Stimulated activated CD4-positive, alpha-beta T cell treated with anti-CD3 and anti-CD28 coated beads, TNF-alpha, amount 100 ng/mL, for 4 hours (primary cell): ENCODE data around the gene HLA-DQA1.
"Not testable (repeated sequence)": the region's sequence is repeated elsewhere in the genome, so short reads cannot be mapped to it uniquely, and the experiment has no call there.

Experiments used
- DNase-seq, 3 experiments: peaks; one replicate each; pipeline ENCODE4 v3.0.0-alpha.2; 2020; ENCODE audit warnings: low read depth in 3 of 3

Gene HLA-DQA1

GRCh38 chr6:32637219-32637880 is at the start of gene HLA-DQA1:
Gene HLA-DQA1, plus strand, starts transcription at chr6:32637406. Its CDS starts 53 bp downstream, at chr6:32637459.
- DNase-seq: no peak

DNA sequence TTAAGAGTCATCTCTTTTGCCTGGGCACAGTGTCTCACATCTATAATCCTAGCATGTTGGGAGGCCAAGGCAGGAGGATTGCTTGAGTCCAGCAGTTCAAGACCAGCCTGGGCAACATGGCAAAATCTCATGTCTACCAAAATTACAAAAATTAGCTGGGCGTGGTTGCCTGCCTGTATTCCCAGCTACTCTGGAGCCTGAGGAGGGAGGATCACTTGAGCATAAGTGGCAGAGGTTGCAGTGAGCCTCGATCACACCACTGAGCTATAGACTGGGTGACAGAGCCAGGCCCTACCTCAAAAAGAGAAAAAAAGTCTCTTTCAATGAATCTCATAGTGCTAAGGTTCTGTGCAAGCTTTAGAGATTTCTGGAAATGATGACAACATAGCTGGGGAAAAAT is 49.0 kb upstream of the HLA-DQA1 start:
- no peak for DNase-seq

DNA sequence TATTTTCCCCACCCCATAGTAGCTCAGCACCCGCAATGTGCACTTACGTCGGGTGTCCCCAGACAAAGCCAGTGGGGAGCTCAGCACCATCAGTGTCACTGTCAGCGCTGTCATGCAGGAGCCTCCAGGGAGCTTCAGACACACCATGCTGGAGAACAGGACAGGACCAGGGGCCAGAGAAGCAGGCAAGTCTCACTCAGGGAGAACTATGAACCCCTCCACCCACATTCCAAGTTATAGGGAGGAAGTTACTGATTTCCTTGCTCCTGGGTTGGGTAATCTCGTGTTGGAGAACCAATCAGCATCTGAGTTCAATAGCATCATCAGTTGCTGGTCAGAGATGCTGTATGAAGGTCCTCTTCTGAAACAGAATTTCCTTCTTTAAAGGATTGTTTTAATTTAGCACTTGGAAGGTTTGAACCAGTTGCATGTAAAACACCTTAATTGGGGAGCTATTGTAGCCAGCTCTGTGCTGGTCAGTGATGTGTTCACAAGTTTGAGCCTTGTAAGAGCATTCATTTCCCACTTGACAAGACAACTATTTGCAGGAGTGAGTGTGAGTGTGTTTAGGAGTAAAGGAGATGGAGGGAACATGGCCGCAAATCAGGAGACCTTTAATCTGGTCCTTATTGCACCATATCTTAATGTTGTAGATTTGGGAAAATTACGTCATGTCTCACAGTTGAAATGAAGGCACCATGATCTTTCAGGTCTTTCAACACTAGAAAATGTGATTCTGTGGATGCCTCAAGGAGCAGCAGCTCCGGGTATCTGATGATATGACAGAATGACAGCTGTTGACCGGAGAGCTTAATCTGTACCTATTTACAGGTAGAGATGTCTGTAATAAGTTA is 47.4 kb upstream of the HLA-DQA1 start, which contains the start of gene HLA-DRB1:
Gene HLA-DRB1, minus strand, starts transcription at position 253 of the 854 bp plus-strand sequence. Its CDS starts 106 bp downstream, at position 147.
- no peak for DNase-seq

GRCh38 chr6:32590713-32591112 is 46.5 kb upstream of the HLA-DQA1 start:
- DNase-seq: not testable (repeated sequence)

GRCh38 chr6:32597024-32597423 is 40.2 kb upstream of the HLA-DQA1 start:
- DNase-seq: no peak

DNA sequence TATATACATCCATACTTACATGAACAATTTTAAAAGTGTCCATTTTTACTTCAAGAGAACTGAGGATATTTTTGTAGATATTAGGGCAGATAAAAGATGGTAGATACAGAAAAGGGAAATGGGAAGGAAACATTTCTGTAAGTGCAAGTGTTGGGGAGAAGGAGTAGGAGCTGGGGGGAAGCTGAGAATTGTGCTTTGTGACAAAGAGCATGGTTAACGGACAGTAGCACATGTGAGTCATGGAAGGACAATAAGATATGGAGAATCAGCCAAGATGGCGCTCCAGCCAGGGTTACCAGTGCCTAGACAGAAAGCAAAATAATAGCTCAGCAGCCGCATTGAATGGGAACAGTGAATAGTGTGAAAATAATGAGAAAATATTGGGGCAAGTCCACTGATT is 34.8 kb upstream of the HLA-DQA1 start:
- no peak for DNase-seq

DNA sequence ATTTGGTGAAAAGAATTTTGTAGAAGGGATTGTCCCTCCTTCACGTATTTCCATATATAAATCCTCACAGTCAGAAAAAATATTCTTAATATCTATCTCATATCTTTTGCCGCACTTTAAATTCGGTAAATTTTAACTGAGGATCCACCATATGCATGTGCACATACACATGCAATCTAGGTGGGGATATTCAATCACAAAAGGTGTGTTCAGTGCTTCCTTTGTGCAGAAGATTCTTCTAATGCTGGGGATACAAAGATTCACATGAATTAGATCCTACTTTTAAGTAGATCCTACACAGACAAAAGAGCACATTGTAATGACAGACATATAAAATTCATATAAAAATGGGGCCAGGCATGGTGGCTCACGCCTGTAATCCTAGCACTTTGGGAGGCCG is 34.0 kb upstream of the HLA-DQA1 start:
- no peak for DNase-seq

DNA sequence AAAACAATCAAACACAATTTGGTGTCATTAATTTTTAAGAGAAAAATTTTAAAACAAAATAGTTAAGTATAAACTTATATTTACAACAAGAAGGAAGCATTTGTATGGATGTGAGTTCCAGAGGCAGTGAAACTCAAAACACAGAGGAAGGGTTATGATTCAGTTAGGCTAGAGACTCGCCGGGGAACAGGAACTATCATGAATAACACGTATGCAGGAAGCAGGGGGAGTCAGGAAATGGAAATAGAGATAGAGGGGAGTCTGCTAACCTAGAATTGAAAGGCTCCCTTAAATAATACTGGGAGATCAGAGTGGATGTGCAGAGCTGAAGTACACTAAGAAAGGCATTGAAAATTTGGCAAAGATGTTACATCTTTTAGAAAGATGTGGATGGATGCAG is 33.3 kb upstream of the HLA-DQA1 start:
- no peak for DNase-seq

- DNase-seq: no peak
These were observed 32.8 kb upstream of the HLA-DQA1 start for GRCh38 chr6:32604434-32604877.

DNA sequence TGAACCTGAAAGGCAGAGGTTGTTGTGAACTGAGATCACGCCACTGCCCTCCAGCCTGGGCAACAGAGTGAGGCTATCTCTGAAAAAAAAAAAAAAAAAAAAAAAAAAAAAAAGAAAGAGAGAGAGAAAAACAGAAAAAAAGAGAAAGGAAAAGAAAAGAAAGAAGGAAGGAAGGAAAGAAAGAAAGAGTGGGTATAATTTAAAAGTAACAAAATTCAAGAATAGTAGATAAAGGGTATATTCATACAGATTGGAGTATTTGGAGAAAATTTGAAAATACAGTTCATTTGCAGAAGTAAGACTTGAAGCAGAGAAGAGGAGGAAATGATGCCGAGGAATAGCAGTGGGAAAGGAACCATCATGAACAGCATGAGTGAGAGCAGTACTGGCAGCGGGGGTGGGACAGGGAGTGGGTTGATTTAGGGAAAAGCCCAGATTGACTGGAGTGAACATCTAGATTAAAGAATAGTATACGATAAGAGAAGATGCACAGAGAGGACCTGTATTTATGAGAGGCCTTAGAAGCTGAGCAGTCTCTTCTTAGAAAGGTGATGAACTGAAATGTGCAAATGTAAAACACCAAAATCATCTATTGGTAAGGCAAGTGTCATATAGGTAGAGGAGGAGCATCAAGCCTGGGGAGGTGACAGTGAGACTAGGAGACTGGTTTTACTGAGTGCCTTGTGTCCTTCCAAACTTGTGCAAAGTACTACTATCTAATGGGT is 29.8 kb upstream of the HLA-DQA1 start:
- DNase-seq: no peak

DNA sequence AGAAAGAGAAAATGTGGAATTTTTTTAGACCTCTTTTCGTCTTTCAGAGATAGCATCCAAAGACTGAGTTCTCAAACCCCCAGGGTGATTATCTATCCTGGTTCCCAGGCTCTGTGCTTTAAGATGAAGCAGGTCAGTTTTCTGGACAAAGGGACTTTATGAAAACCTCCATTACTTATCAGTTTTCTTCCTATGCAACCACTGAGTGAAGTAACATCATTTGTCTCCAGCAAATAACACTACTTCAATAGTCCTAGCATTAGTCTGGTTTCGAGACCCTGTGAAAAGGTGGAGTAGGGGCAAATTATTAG is 29.3 kb upstream of the HLA-DQA1 start:
- DNase-seq: no peak

- DNase-seq: no peak
These were observed 28.8 kb upstream of the HLA-DQA1 start for GRCh38 chr6:32608362-32608761.

DNA sequence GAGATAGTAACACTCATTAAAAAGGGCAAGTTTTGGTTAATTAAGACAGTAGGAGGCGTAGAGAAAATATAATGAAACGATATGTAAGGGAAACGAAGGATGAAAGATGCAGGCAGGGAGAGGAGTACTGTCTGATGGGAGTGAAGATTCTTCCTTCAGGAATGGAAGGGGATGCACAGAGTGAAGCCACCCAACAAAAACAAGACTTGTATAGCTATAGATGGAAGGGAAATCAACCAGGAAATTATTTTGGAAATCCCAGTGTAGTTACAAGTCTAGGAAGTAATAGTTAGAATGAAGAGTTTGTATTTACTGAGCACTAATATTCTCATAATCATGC is 27.8 kb upstream of the HLA-DQA1 start:
- no peak for DNase-seq

DNA sequence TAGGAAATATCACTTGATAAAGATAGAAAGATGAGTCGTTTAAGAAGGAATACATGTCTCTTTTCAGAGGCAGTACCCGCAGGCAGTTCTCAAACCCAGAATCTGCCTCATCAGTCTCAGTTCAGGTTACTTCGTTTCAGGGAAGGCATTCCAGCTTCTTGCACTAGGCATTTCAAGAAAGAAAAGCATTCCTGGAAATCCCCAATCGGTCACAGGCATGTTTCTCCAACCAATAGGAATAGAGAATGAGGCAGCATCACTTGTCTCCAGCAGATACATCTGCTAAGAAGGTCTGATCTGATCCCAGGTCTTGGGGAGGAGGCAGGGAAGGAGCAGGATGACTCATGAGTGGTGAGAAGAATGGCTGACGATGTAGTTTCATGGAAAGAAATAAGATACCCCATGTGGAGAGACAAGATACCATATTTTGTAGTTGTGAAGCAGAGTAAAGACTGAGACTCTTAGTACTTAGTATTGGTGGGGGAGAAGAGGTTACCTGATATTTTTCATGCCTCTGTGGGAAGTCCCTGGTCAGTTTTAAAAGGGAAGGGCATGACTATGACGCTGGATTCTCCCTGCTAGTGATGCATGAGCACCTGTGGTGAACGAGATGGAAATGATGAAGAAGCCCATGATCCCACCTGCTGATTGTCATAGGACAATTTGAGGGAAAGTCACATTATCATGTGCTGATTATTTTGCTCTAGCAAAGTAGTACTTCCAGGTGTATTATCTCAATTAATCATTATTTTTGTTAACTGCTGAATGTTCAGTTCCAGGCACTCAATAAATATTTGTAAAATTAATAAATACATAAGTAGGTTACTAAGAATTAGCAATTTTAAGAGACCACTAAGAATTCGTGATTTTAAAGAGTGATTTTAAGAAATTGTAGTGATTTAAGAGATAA is 27.2 kb upstream of the HLA-DQA1 start:
- peak in 2 of 3 experiments; percentile 12 to 15 for DNase-seq

DNA sequence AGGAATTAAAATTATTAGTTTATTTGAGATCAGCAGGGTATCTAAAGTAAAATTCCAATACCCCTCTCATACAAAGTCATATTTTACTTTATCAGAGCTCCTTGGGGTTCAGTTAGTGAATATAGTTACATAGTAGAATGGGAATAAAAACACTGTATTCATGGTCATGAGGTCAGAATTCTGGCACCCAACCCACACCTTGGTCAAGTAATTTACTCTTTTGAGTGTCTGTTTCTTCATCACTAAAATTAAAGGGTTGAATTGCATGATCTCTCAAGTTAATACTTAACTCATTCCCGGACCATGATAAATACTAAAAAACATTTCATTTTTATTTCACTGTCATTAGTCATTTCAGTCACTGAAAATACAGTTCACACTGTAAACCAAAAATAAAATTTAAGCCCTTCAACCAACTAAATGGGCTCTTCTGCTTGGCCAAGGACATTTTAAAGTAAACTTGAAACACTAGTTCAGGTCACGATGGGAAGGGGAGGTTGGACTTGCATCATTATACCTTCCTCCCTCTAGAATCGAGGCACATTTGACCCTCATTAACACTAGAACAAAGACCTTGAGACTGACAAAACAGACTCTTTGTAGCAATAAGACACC is 26.4 kb upstream of the HLA-DQA1 start:
- DNase-seq: no peak

DNA sequence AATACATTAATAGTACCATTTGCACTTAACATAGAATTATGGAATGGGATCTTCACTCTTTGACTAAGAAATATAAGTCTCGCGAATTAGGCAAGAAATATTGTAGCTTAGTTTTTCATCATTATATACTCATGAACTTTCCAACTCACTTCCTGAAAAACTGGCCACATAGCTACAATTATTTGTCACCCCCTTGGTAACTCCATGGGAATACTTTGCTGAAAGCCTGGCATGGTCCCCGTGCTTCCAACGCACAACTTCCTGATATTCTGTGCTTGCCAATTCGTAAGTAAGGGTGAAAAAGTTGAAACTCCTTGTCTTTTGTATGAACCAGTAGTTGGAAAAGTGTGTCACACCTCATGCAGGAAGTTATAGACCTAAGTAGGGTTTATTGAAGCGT is 23.7 kb upstream of the HLA-DQA1 start:
- DNase-seq: no peak

GRCh38 chr6:32614366-32615081 is 22.7 kb upstream of the HLA-DQA1 start:
- DNase-seq: no peak

DNA sequence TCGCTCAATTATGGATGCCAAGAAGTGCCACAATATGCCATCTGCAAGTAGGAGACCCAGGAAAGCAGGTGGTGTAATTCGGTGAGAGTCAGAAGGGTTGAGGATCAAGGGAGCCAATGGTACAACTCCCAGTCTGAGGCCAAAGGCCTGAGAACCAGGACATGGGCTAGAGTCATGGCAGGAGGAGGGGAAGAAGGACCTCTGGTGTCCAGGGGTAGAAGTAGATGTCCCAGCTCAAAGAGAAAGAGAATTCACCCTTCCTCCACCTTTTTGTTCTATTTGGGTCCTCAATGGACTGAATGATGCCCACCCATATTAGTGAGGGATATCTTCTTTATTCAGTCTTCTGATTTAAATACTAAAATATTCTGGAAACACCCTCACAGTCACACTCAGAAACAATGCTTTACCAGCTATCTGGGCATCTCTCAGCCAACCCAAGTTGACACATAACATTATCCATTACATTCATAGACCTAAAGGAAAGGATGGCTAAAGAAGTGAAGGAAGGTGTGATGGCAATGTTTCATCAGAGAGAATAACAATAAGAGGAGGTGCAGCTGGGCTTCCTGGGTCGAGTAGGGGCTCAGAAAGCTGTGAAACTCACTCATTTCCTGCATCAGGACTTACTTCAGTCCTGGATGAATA is 21.2 kb upstream of the HLA-DQA1 start:
- no peak for DNase-seq

DNA sequence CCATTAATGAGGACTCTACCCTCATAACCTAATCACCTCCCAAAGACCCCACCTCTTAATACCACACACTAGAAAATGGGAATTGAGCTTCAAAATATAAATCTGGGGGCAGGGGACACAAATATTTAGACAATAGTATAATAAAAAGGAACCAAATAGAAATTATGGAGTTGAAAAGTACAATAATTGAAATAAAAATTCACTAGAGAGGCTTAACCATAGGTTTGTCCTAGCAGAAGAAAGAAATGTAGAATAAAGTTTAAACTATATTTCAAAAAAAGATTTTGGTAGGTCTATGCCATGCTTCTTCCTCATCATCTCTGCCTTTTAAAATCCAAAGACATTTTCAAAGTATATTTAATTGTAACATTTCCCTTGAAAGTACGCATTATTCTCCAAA is 19.5 kb upstream of the HLA-DQA1 start:
- no peak for DNase-seq

DNA sequence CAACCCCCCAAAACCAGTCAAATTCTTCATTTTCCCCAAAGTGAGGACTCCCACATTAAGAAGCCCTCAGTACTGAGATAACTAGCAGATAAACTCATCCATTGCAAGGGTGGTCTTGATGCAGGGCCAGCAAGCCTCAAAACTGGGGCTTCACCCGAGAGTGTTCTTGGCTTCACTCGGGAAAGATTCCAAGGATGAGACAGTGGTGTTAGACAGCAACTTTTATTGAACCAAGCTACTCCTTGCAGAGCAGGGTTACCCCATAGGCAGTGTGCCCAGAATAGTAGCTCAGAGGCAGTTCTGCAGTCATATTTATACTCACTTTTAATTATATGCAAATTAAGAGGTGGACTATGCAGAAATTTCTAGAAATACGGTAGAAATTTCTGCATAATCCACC is 15.8 kb upstream of the HLA-DQA1 start:
- DNase-seq: no peak
